ENCODE data around the gene HES7. TPM values are rescaled to one million over a fixed set of nuclear protein-coding genes. Genes with fewer than 3 reads are reported as not detected.

The HES7 gene
- total and polyA plus RNA-seq, 9 of the 15 experiments (the other 6 are each of a cell fraction or from before 2014, with no cell fraction given) = 0.03 to 1.7 (median 0.14) TPM; not detected in 1

GRCh38 chr17:8162233-8162996 is 38.5 kb upstream of the HES7 start, which contains the start of gene VAMP2 (continued):
- TF ChIP-seq KLF6 (CRISPR knock-in tag; IDR thresholded peaks at IDR 0.05; ENCODE audit: borderline replicate concordance) (no peak), CHD1 (IDR thresholded peaks at IDR 0.05; ENCODE audit: low read length) (peak; percentile 53), CREB1 (IDR thresholded peaks at IDR 0.05) (no peak), CREB1 (CRISPR knock-in tag; IDR thresholded peaks at IDR 0.05) (peak; percentile 38; the same call in 1 of the 2 replicates), POLR2G (IDR thresholded peaks at IDR 0.05; ENCODE audit: low read depth, low read length) (peak; percentile 90), JUN (IDR thresholded peaks at IDR 0.05; ENCODE audit: borderline replicate concordance, low read depth, low read length) (no peak), JUN (CRISPR knock-in tag; IDR thresholded peaks at IDR 0.05; ENCODE audit: borderline replicate concordance) (peak; percentile 61; the same call in 1 of the 2 replicates), PKNOX1 (IDR thresholded peaks at IDR 0.05) (peak; percentile 20; the same call in 1 of the 2 replicates), VEZF1 (CRISPR knock-in tag; IDR thresholded peaks at IDR 0.05) (peak; percentile 67; the same call in 1 of the 2 replicates), CEBPG (CRISPR knock-in tag; IDR thresholded peaks at IDR 0.05) (no peak), CEBPG (tag; conservative IDR thresholded peaks at IDR 0.05 in 1 of 2, IDR thresholded peaks at IDR 0.05 in 1 of 2) (no peak), TAF1 (IDR thresholded peaks at IDR 0.05; ENCODE audit: control insufficient read depth, extremely low read depth, insufficient read depth, low read length, severe bottlenecking) (peak; percentile 70), ZNF766 (CRISPR knock-in tag; conservative IDR thresholded peaks at IDR 0.05) (no peak), ZKSCAN8 (CRISPR knock-in tag; IDR thresholded peaks at IDR 0.05) (no peak), FOXP1 (CRISPR knock-in tag; IDR thresholded peaks at IDR 0.05) (0 out of 2 replicates have a peak, but pooled peaks have one; percentile 60), MAZ (CRISPR knock-in tag; conservative IDR thresholded peaks at IDR 0.05 in 1 of 2, IDR thresholded peaks at IDR 0.05 in 1 of 2) (peak in 1 of 2 experiments; percentile 69; a peak in 2 of 4 replicates), ZNF143 (CRISPR knock-in tag; IDR thresholded peaks at IDR 0.05) (0 out of 2 replicates have a peak, but pooled peaks have one; percentile 36), RBM34 (IDR thresholded peaks at IDR 0.05; ENCODE audit: borderline replicate concordance, insufficient read depth, low read length) (no peak), ZNF197 (CRISPR knock-in tag; IDR thresholded peaks at IDR 0.05; ENCODE audit: low read depth) (no peak), ERF (CRISPR knock-in tag; IDR thresholded peaks at IDR 0.05) (peak; percentile 57; the same call in 1 of the 2 replicates), YY1 (IDR thresholded peaks at IDR 0.05; ENCODE audit: borderline replicate concordance in 1 of 3, control insufficient read depth in 1 of 3, extremely low read depth in 1 of 3, insufficient read depth in 3 of 3, insufficient read length in 1 of 3, insufficient replicate concordance in 2 of 3, low read depth in 1 of 3, low read length in 2 of 3) (peak; percentile 65 to 95 (median 93)), STAT5A (IDR thresholded peaks at IDR 0.05; ENCODE audit: borderline replicate concordance, low read length) (no peak), MXD1 (CRISPR knock-in tag; IDR thresholded peaks at IDR 0.05; ENCODE audit: borderline replicate concordance, poor library complexity, severe bottlenecking) (no peak)

Measured in K562 (cell line).